NCI-H128 (cell line): Measurements from ENCODE around the gene CDH4.

Experiments used
- DNase-seq: peaks from one replicate; lab custom pipeline; 2025; ENCODE audit not compliant: unreplicated experiment; lab: John Stamatoyannopoulos, UW

CDH4 gene

GRCh38 chr20:61643656-61644377, 391.8 kb downstream of the CDH4 start:
- DNase-seq, result no peak

- DNase-seq, result no peak
Observed at GRCh38 chr20:61644378-61645076, 392.5 kb downstream of the CDH4 start.

GRCh38 chr20:61645732-61646131, 393.7 kb downstream of the CDH4 start:
- DNase-seq, result no peak

- DNase-seq, result no peak
Observed at GRCh38 chr20:61646453-61646852, 394.4 kb downstream of the CDH4 start.

GRCh38 chr20:61646986-61647385, 394.9 kb downstream of the CDH4 start:
- DNase-seq, result no peak

- no peak for DNase-seq
Observed at GRCh38 chr20:61647702-61648101, 395.6 kb downstream of the CDH4 start.

GRCh38 chr20:61649105-61649859, 397.2 kb downstream of the CDH4 start:
- DNase-seq, result no peak

- DNase-seq, result no peak
Observed at GRCh38 chr20:61649860-61650162, 397.8 kb downstream of the CDH4 start.

- no peak for DNase-seq
Observed at GRCh38 chr20:61650912-61651733, 399.1 kb downstream of the CDH4 start.

GRCh38 chr20:61652146-61652545, 400.1 kb downstream of the CDH4 start:
- DNase-seq, result no peak

- no peak for DNase-seq
Observed at GRCh38 chr20:61654726-61655125, 402.7 kb downstream of the CDH4 start.

- DNase-seq, result no peak
Observed at GRCh38 chr20:61655591-61655990, 403.5 kb downstream of the CDH4 start.

- no peak for DNase-seq
Observed at GRCh38 chr20:61656198-61656597, 404.1 kb downstream of the CDH4 start.

GRCh38 chr20:61657721-61658377, 405.8 kb downstream of the CDH4 start:
- no peak for DNase-seq

- DNase-seq, result no peak
Observed at GRCh38 chr20:61658563-61658962, 406.5 kb downstream of the CDH4 start.

GRCh38 chr20:61659246-61659993, 407.4 kb downstream of the CDH4 start:
- DNase-seq, result no peak

GRCh38 chr20:61659994-61660346, 407.9 kb downstream of the CDH4 start:
- no peak for DNase-seq

GRCh38 chr20:61660559-61660958, 408.5 kb downstream of the CDH4 start:
- DNase-seq, result no peak

- no peak for DNase-seq
Observed at GRCh38 chr20:61661025-61661424, 409.0 kb downstream of the CDH4 start.

- DNase-seq, result no peak
Observed at GRCh38 chr20:61661583-61661982, 409.5 kb downstream of the CDH4 start.
